K562 (cell line): ENCODE measurements around the gene KIF23. TPM values are rescaled to one million over a fixed set of nuclear protein-coding genes. Genes with fewer than 3 reads are reported as not detected.
A peak's percentile ranks its signal among the peaks of the same experiment; 100 is the strongest.

Experiments used
- ATAC-seq: fragments of 200-7000 bp; cut with Tn5 transposase; 3 replicates; pipeline ENCODE4 v1.9.1; 2020; ENCODE audit warnings: moderate library complexity
- BruUV-seq: library from RNA; stranded (reverse); fragments of 400-500 nt; replicated peaks from 2 replicates; lab custom pipeline; 2021; lab: Mats Ljungman, UMichigan
- CTCF ChIA-PET: fragments of 300-600 bp; formaldehyde crosslinking; extraction: SDS; loops from one replicate; lab custom pipeline; 2021; ENCODE audit warnings: low intra/inter-chr PET ratio; lab: Yijun Ruan, JAX
- POLR2A ChIA-PET: fragments of 300-600, 350-650 bp; sonication (Branson Sonifier 250); formaldehyde crosslinking; extraction: SDS; loops from one replicate; lab custom pipeline; 2021; ENCODE audit warnings: antibody characterized with exemption, inconsistent platforms; lab: Yijun Ruan, JAX
- DNase-seq, 4 experiments: peaks; one replicate each; pipeline versions ENCODE4 v3.0.0 to v3.0.0-alpha.2; 2011 to 2018; ENCODE audit warnings: low spot score in 3 of 4, mixed read lengths in 3 of 4; ENCODE audit errors: extremely low read depth in 1 of 4
- FAIRE-seq: peaks from 2 replicates; lab custom pipeline; 2011; peaks lifted over from hg19 to GRCh38; lab: Jason Lieb, UNC
- H2AFZ ChIP-seq: 2 replicates; pipeline ENCODE4 v1.6.0; 2011; ENCODE audit warnings: low read depth, low read length, control low read depth, inconsistent platforms
- H3K27ac ChIP-seq: fragments of 200-600 bp; 3 replicates; pipeline ENCODE4 v1.8.0; 2011; ENCODE audit warnings: low read depth, mild to moderate bottlenecking, control low read depth, inconsistent platforms, low read length, moderate library complexity, mixed read lengths; ENCODE audit errors: extremely low read depth
- H3K27me3 ChIP-seq, 2 experiments: fragments of 300-600 bp in 1 of 2; 2 replicates in 1 of 2; 3 replicates in 1 of 2; pipeline versions ENCODE4 v1.6.0 to v1.8.0; 2011; ENCODE audit warnings: inconsistent platforms in 2 of 2, low read length in 2 of 2, mild to moderate bottlenecking in 1 of 2, mixed read lengths in 1 of 2, moderate library complexity in 1 of 2; ENCODE audit not compliant: control insufficient read depth in 2 of 2, insufficient read depth in 2 of 2
- H3K36me3 ChIP-seq: fragments of 300-600 bp; 3 replicates; pipeline ENCODE4 v1.8.0; 2011; ENCODE audit warnings: mild to moderate bottlenecking, low read length, inconsistent platforms; ENCODE audit not compliant: control insufficient read depth, insufficient read depth
- H3K4me1 ChIP-seq, 2 experiments: fragments of 200-600 bp in 1 of 2; replicated peaks in 1 of 2; 2 replicates in 1 of 2; 3 replicates in 1 of 2; pipeline versions ENCODE4 v1.5.1 to v1.8.0; 2011; ENCODE audit warnings: inconsistent platforms in 2 of 2, low read length in 2 of 2, mild to moderate bottlenecking in 1 of 2, mixed read lengths in 1 of 2, moderate library complexity in 1 of 2; ENCODE audit not compliant: control insufficient read depth in 2 of 2, insufficient read depth in 2 of 2
- H3K4me2 ChIP-seq: 2 replicates; pipeline ENCODE4 v1.6.1; 2011; ENCODE audit warnings: low read length, control low read depth, inconsistent platforms, mixed read lengths; ENCODE audit not compliant: insufficient read depth
- H3K4me3 ChIP-seq: fragments of 200-600 bp; sonication (generic), shearing (Covaris generic); 2 replicates; pipeline ENCODE4 v1.5.1; 2016; ENCODE audit warnings: control low read depth, inconsistent platforms
- H3K79me2 ChIP-seq: fragments of 200-600 bp; 3 replicates; pipeline ENCODE4 v1.8.0; 2011; ENCODE audit warnings: low read length, inconsistent platforms; ENCODE audit not compliant: control insufficient read depth, insufficient read depth
- H3K9ac ChIP-seq, 2 experiments: 2 replicates each; pipeline versions ENCODE4 v1.6.0 to v1.6.1; 2011; ENCODE audit warnings: low read depth in 2 of 2, low read length in 2 of 2, control low read depth in 1 of 2, inconsistent platforms in 1 of 2, mild to moderate bottlenecking in 1 of 2, mixed read lengths in 1 of 2; ENCODE audit not compliant: insufficient read depth in 1 of 2
- H3K9me1 ChIP-seq: one replicate; pipeline ENCODE4 v1.6.0; 2011; ENCODE audit warnings: inconsistent platforms, mild to moderate bottlenecking, low read length, moderate library complexity; ENCODE audit not compliant: control insufficient read depth, insufficient read depth
- H3K9me3 ChIP-seq: replicated peaks from 2 replicates; pipeline ENCODE4 v1.5.1; 2011; ENCODE audit warnings: low read depth, low read length, inconsistent platforms; ENCODE audit not compliant: control insufficient read depth, insufficient read depth
- H4K20me1 ChIP-seq: replicated peaks from 2 replicates; pipeline ENCODE4 v1.6.1; 2011; ENCODE audit warnings: low read length, inconsistent platforms, mixed read lengths; ENCODE audit not compliant: control insufficient read depth, insufficient read depth
- BCOR ChIP-seq: fragments of 450-650 bp; IDR thresholded peaks from 2 replicates; pipeline ENCODE4 v1.6.1; 2016
- FIP1L1 ChIP-seq: fragments of 200-400 bp; formaldehyde crosslinking; IDR thresholded peaks from 2 replicates; pipeline ENCODE4 v1.6.1; 2018; ENCODE audit warnings: mild to moderate bottlenecking, low read depth, low read length; ENCODE audit not compliant: poor library complexity, severe bottlenecking
- ILF3 ChIP-seq: fragments of 450-650 bp; IDR thresholded peaks from 2 replicates; pipeline ENCODE4 v1.6.1; 2018; ENCODE audit warnings: antibody characterized with exemption, mild to moderate bottlenecking, moderate library complexity, borderline replicate concordance
- RBM25 ChIP-seq: fragments of 200-400 bp; formaldehyde crosslinking; IDR thresholded peaks from 2 replicates; pipeline ENCODE4 v1.6.1; 2018; ENCODE audit warnings: low read length, low read depth, moderate library complexity; ENCODE audit not compliant: severe bottlenecking
- ZBTB33 ChIP-seq: sonication (generic); formaldehyde crosslinking; IDR thresholded peaks from 2 replicates; pipeline ENCODE4 v1.8.1; 2023; ENCODE audit warnings: mild to moderate bottlenecking, missing genetic modification reagents
- ZFP30 ChIP-seq: fragments of 250-450 bp; sonication (Bioruptor Pico); IDR thresholded peaks from 2 replicates; pipeline ENCODE4 v1.8.0; 2022; ENCODE audit warnings: moderate library complexity, mild to moderate bottlenecking, inconsistent platforms, borderline replicate concordance
- WGBS: fragments of 100-300 bp; shearing (Covaris generic); methylation state at CpG from one replicate; pipeline ENCODE4 v1.1.6; 2016; ENCODE audit warnings: low coverage, mixed read lengths; ENCODE audit not compliant: insufficient coverage; ENCODE audit errors: missing lambda C conversion rate; 5-methylcytosine and 5-hydroxymethylcytosine counted together
- in situ Hi-C: fragments of 300-500 bp; cut with MboI; formaldehyde crosslinking; loops from 4 replicates; pipeline ENCODE4 v1.15.0; 2018; ENCODE audit warnings: inconsistent platforms, mixed read lengths
- intact Hi-C: fragments of 100-400 bp; cut with micrococcal nuclease; formaldehyde crosslinking; loops from 2 replicates; pipeline ENCODE4 v1.14.2; 2022
- polyA plus RNA-seq, 8 experiments: library from polyadenylated mRNA; depleted of rRNA in 4 of 8; stranded (reverse) in 5 of 8; unstranded in 3 of 8; fragments of >200 nt; fragmentation: Nextera tagmentation in 2 of 8; fragmentation: Illumina TruSeq in 1 of 8; extraction: Ambion mirVana in 2 of 8; extraction: Trizol in 1 of 8; gene quantifications; 2 replicates each; pipeline versions ENCODE4 v1.2.1 to v1.2.3, GENCODE V29; 2011 to 2014; ENCODE audit warnings: inconsistent platforms in 1 of 8, missing spikeins in 1 of 8
- total RNA-seq, 7 experiments: library from RNA; depleted of rRNA in 6 of 7; stranded (reverse); fragments of >200 nt in 6 of 7; fragmentation: Illumina TruSeq in 2 of 7; extraction: Trizol in 2 of 7; gene quantifications; 2 replicates each; pipeline versions ENCODE4 v1.2.1 to v1.2.3, GENCODE V29; 2011 to 2021; ENCODE audit warnings: low replicate concordance in 1 of 7
- TF ChIP-seq, protein P1 (sequence below), 2 experiments: fragments of 450-650 bp in 1 of 2; sonication (generic) in 1 of 2; formaldehyde crosslinking in 1 of 2; IDR thresholded peaks in 1 of 2; conservative IDR thresholded peaks in 1 of 2; 2 replicates each; pipeline versions ENCODE4 v1.6.1 to v1.8.1; 2016 to 2023; ENCODE audit warnings: mild to moderate bottlenecking in 2 of 2, moderate library complexity in 2 of 2, inconsistent platforms in 1 of 2, missing genetic modification reagents in 1 of 2

Gene KIF23
- total and polyA plus RNA-seq, 9 of the 15 experiments (the other 6 are each of a cell fraction or from before 2014, with no cell fraction given) = 29.4 to 58.2 (median 41.9) TPM

DNA sequence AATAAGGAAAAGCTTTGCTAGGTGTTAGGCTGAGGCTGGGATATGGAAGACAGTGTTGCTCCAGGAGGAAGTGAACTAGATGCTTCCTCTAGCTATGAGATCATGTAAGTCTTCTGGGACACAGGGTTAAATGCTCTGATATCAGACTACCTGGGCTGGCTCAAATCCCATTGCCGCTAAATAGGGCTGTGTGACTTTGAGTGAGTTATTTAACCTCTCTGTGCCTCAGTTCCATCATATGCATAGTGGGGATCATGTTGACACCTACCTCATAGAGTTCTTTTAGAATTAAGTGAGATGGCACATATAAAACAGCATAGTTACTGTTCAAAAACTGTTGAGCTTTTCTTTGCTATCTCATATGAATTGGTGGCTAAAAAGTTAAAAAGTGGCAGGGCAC lies 51.1 kb downstream of the KIF23 start:
- no peaks in the 10 kb centered on the region for H3K36me3 ChIP-seq
- in situ Hi-C loops (no loop called here), intact Hi-C loops (loop anchor here (5.0 to 10.0 kb wide), 2 partner anchors 300 to 408 kb away; partner anchors contain the start of gene GLCE)
- no peaks in the 10 kb centered on the region for H3K27me3 ChIP-seq
- FAIRE-seq = no peak
- ChIA-PET CTCF (interaction anchor here (0.6 kb wide), 1 partner anchor 406 kb away, joined by 3 read pairs; no protein-coding TSS in a partner anchor), POLR2A (interaction anchor here (2.9 kb wide), 1 partner anchor 12 kb away, joined by 14 read pairs; the partner anchor contains the start of gene RPLP1)
- no peak overlapping the region for H3K9ac ChIP-seq
- H3K27ac ChIP-seq = no peak overlapping the region
- no peak for ATAC-seq
- no peak for DNase-seq
- no peaks in the 10 kb centered on the region for H3K9me1 ChIP-seq
- TF ChIP-seq ZFP30 (no peak), FIP1L1 (no peak), BCOR (peak; percentile 59; the same call in 1 of the 2 replicates), ILF3 (no peak), RBM25 (peak; percentile 73), ZBTB33 (CRISPR knock-in tag) (no peak)
- TF ChIP-seq, protein P1, sequence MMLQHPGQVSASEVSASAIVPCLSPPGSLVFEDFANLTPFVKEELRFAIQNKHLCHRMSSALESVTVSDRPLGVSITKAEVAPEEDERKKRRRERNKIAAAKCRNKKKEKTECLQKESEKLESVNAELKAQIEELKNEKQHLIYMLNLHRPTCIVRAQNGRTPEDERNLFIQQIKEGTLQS (IDR thresholded peaks at IDR 0.05) = 0 out of 2 replicates have a peak, but pooled peaks have one; percentile 8
- TF ChIP-seq, protein P1 (CRISPR knock-in tag; conservative IDR thresholded peaks at IDR 0.05) = no peak
- H2AFZ ChIP-seq = no peak overlapping the region
- H3K4me1 ChIP-seq = peaks cover 31 to 47% of the 10 kb centered on the region in 2 experiments; a peak in 4 of 5 replicates
- no TSS peak for BruUV-seq
- peaks cover 6% of the 10 kb centered on the region; the same call in 2 of the 3 replicates for H3K79me2 ChIP-seq
- H3K9me3 ChIP-seq = no peaks in the 10 kb centered on the region
- WGBS = 79% methylated on average over 1 of the region's 1 CpG
- H3K4me2 ChIP-seq = no peak overlapping the region
- no peak overlapping the region for H3K4me3 ChIP-seq
- peaks cover 3% of the 10 kb centered on the region; the same call in 1 of the 2 replicates for H4K20me1 ChIP-seq
